NB4 (cell line): Measurements from ENCODE around the gene RANGRF.

ENCODE experiments used
- POLR2A ChIP-seq: IDR thresholded peaks from 2 replicates; pipeline ENCODE4 v1.6.1; 2011; ENCODE audit warnings: mild to moderate bottlenecking; ENCODE audit not compliant: insufficient read length; ENCODE audit errors: extremely low read depth
- TF ChIP-seq, protein P1 (sequence below): IDR thresholded peaks from one replicate; pipeline ENCODE4 v1.5.1; 2012; ENCODE audit warnings: low read depth, low read length

DNA sequence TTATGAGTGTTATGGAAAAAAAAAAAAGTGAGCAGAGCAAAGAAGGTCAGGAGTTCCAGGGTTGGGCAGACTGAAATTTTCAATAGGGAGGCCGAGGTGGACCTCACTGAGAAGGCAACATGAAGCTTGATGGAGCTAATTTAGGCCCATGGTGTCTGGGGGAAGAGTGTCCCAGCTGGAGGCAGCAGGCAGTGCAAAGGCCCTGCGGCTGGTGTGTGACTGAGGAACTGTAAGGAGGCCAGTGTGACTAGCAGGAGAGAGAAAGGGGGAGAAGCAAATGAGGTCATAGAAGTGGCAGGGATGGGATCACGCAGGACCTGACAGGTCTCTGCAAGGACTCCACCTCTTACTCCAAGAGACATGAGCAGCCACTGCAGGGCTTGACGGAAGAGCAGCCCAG lies 31.8 kb downstream of the RANGRF start:
- TF ChIP-seq, protein P1, sequence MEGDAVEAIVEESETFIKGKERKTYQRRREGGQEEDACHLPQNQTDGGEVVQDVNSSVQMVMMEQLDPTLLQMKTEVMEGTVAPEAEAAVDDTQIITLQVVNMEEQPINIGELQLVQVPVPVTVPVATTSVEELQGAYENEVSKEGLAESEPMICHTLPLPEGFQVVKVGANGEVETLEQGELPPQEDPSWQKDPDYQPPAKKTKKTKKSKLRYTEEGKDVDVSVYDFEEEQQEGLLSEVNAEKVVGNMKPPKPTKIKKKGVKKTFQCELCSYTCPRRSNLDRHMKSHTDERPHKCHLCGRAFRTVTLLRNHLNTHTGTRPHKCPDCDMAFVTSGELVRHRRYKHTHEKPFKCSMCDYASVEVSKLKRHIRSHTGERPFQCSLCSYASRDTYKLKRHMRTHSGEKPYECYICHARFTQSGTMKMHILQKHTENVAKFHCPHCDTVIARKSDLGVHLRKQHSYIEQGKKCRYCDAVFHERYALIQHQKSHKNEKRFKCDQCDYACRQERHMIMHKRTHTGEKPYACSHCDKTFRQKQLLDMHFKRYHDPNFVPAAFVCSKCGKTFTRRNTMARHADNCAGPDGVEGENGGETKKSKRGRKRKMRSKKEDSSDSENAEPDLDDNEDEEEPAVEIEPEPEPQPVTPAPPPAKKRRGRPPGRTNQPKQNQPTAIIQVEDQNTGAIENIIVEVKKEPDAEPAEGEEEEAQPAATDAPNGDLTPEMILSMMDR: no peak
- TF ChIP-seq POLR2A: no peak
